ENCODE measurements around the gene MOCOS. TPM values are rescaled to one million over a fixed set of nuclear protein-coding genes. Genes with fewer than 3 reads are reported as not detected.
"Not testable (repeated sequence)": the region's sequence is repeated elsewhere in the genome, so short reads cannot be mapped to it uniquely, and the experiment has no call there.

Gene MOCOS
- total RNA-seq, 1 donor from 2014 or later: 2.2 TPM

GRCh38 chr18:36167692-36168218 is 19.5 kb upstream of the MOCOS start:
- H3K27me3 ChIP-seq: no peaks in the 10 kb centered on the region
- peaks cover 0 to 70% of the 10 kb centered on the region in 2 donors for H3K36me3 ChIP-seq
- H3K27ac ChIP-seq: no peak overlapping the region
- TF ChIP-seq POLR2AphosphoS5 (IDR thresholded peaks at IDR 0.05; ENCODE audit: insufficient read depth in 1 of 2, low read depth in 1 of 2): no peak
- no peak for TF ChIP-seq POLR2A (IDR thresholded peaks at IDR 0.05)
- no peak for TF ChIP-seq CTCF (IDR thresholded peaks at IDR 0.05)
- H3K9me3 ChIP-seq: no peaks in the 10 kb centered on the region
- no peak overlapping the region for H3K4me3 ChIP-seq
- no peak for DNase-seq (ENCODE audit: extremely low spot score in 2 of 2)
- intact Hi-C loops (cut with DNase I): no loop called here
- H3K4me1 ChIP-seq: no peaks in the 10 kb centered on the region

GRCh38 chr18:36168296-36168695 is 19.0 kb upstream of the MOCOS start:
- H3K27ac ChIP-seq; H3K4me3 ChIP-seq; DNase-seq (ENCODE audit: extremely low spot score in 2 of 2); H3K4me1 ChIP-seq; H3K27me3 ChIP-seq; H3K9me3 ChIP-seq; intact Hi-C loops (cut with DNase I): not testable (repeated sequence)
- peaks cover 0 to 73% of the 10 kb centered on the region in 2 donors for H3K36me3 ChIP-seq

- no peak for TF ChIP-seq POLR2A (IDR thresholded peaks at IDR 0.05)
- TF ChIP-seq POLR2AphosphoS5 (IDR thresholded peaks at IDR 0.05; ENCODE audit: insufficient read depth in 1 of 2, low read depth in 1 of 2): no peak
- TF ChIP-seq CTCF (IDR thresholded peaks at IDR 0.05): no peak
- peaks cover 0 to 72% of the 10 kb centered on the region in 2 donors for H3K36me3 ChIP-seq
- no peak overlapping the region for H3K27ac ChIP-seq
- H3K4me3 ChIP-seq: no peak overlapping the region
- no peak for DNase-seq (ENCODE audit: extremely low spot score in 2 of 2)
- H3K4me1 ChIP-seq: no peaks in the 10 kb centered on the region
- intact Hi-C loops (cut with DNase I): no loop called here
- H3K9me3 ChIP-seq: no peaks in the 10 kb centered on the region
- H3K27me3 ChIP-seq: no peaks in the 10 kb centered on the region
These were observed 17.4 kb upstream of the MOCOS start for GRCh38 chr18:36169938-36170337.

GRCh38 chr18:36175481-36175880 is 11.8 kb upstream of the MOCOS start:
- Histone ChIP-seq H3K27ac (no peak overlapping the region), H3K4me3 (no peak overlapping the region), H3K9me3 (no peaks in the 10 kb centered on the region), H3K36me3 (peaks cover 0 to 38% of the 10 kb centered on the region in 2 donors), H3K27me3 (no peaks in the 10 kb centered on the region), H3K4me1 (no peaks in the 10 kb centered on the region)
- no peak for DNase-seq (ENCODE audit: extremely low spot score in 2 of 2)
- TF ChIP-seq POLR2AphosphoS5 (IDR thresholded peaks at IDR 0.05; ENCODE audit: insufficient read depth in 1 of 2, low read depth in 1 of 2) (no peak), CTCF (IDR thresholded peaks at IDR 0.05) (no peak), POLR2A (IDR thresholded peaks at IDR 0.05) (no peak)
- intact Hi-C loops (cut with DNase I): no loop called here

- H3K4me3 ChIP-seq: no peak overlapping the region
- DNase-seq (ENCODE audit: extremely low spot score in 2 of 2): no peak
These were observed 11.1 kb upstream of the MOCOS start for GRCh38 chr18:36176177-36176584.

More at GRCh38 chr18:36176177-36176584, 11.1 kb upstream of the MOCOS start:
- TF ChIP-seq POLR2A (IDR thresholded peaks at IDR 0.05) (no peak), CTCF (IDR thresholded peaks at IDR 0.05) (no peak), POLR2AphosphoS5 (IDR thresholded peaks at IDR 0.05; ENCODE audit: insufficient read depth in 1 of 2, low read depth in 1 of 2) (no peak)
- H3K9me3 ChIP-seq: no peaks in the 10 kb centered on the region
- H3K4me1 ChIP-seq: no peaks in the 10 kb centered on the region
- no peaks in the 10 kb centered on the region for H3K27me3 ChIP-seq
- peaks cover 0 to 38% of the 10 kb centered on the region in 2 donors for H3K36me3 ChIP-seq
- intact Hi-C loops (cut with DNase I): no loop called here
- H3K27ac ChIP-seq: no peak overlapping the region

Measured in vagina (tissue), 2 donors.